Mesothelial cell of epicardium (in vitro differentiated cells): ENCODE measurements around the gene SCP2. TPM values are rescaled to one million over a fixed set of nuclear protein-coding genes. Genes with fewer than 3 reads are reported as not detected.

Experiments
- DNase-seq, 2 experiments: peaks; one replicate each; pipeline ENCODE4 v3.0.0; 2021; ENCODE audit warnings: low spot score in 2 of 2; ENCODE audit not compliant: unreplicated experiment in 2 of 2
- H3K27ac Mint-ChIP-seq: 2 replicates; pipeline ENCODE4 v1.8.0; 2021; ENCODE audit warnings: mixed read lengths
- H3K27me3 Mint-ChIP-seq: 2 replicates; pipeline ENCODE4 v1.8.0; 2021; ENCODE audit warnings: low read depth, mixed read lengths
- H3K36me3 Mint-ChIP-seq: 2 replicates; pipeline ENCODE4 v1.8.0; 2021; ENCODE audit warnings: mixed read lengths
- H3K4me1 Mint-ChIP-seq: 2 replicates; pipeline ENCODE4 v1.8.0; 2021; ENCODE audit warnings: mixed read lengths
- H3K4me3 Mint-ChIP-seq: 2 replicates; pipeline ENCODE4 v1.8.0; 2021; ENCODE audit warnings: mild to moderate bottlenecking, moderate library complexity, mixed read lengths
- H3K9me3 Mint-ChIP-seq: 2 replicates; pipeline ENCODE4 v1.8.0; 2021; ENCODE audit warnings: mixed read lengths
- CTCF ChIP-seq: fragments of 200-600 bp; sonication (generic); IDR thresholded peaks from one replicate; pipeline ENCODE4 v1.5.0; 2021; ENCODE audit warnings: antibody characterized with exemption; ENCODE audit not compliant: unreplicated experiment
- total RNA-seq: library from RNA; stranded (reverse); gene quantifications from 3 replicates; pipeline ENCODE4 v1.2.1, GENCODE V29; 2021

SCP2 gene
- total RNA-seq, 1 donor from 2014 or later: 55.8 TPM

GRCh38 chr1:53087332-53088285, 160.5 kb downstream of the SCP2 start:
- no peak for TF ChIP-seq CTCF
- no peaks in the 10 kb centered on the region for H3K9me3 Mint-ChIP-seq
- H3K27ac Mint-ChIP-seq: no peak overlapping the region
- no peak overlapping the region for H3K4me3 Mint-ChIP-seq
- no peak for DNase-seq
- H3K4me1 Mint-ChIP-seq: peaks cover 8% of the 10 kb centered on the region
- no peaks in the 10 kb centered on the region for H3K36me3 Mint-ChIP-seq
- no peaks in the 10 kb centered on the region for H3K27me3 Mint-ChIP-seq

GRCh38 chr1:53088616-53089300, 161.7 kb downstream of the SCP2 start:
- TF ChIP-seq CTCF: no peak
- no peak for DNase-seq
- Mint-ChIP-seq H3K4me1 (no peaks in the 10 kb centered on the region), H3K27ac (no peak overlapping the region), H3K36me3 (no peaks in the 10 kb centered on the region), H3K4me3 (no peak overlapping the region), H3K9me3 (no peaks in the 10 kb centered on the region), H3K27me3 (no peaks in the 10 kb centered on the region)

- no peaks in the 10 kb centered on the region for H3K27me3 Mint-ChIP-seq
- no peaks in the 10 kb centered on the region for H3K4me1 Mint-ChIP-seq
- no peak for TF ChIP-seq CTCF
- DNase-seq: no peak
- H3K9me3 Mint-ChIP-seq: no peaks in the 10 kb centered on the region
- no peaks in the 10 kb centered on the region for H3K36me3 Mint-ChIP-seq
- H3K4me3 Mint-ChIP-seq: no peak overlapping the region
- no peak overlapping the region for H3K27ac Mint-ChIP-seq
These were observed 162.6 kb downstream of the SCP2 start for GRCh38 chr1:53089478-53090226.

- H3K36me3 Mint-ChIP-seq: no peaks in the 10 kb centered on the region
- no peak for TF ChIP-seq CTCF
- no peak for DNase-seq
- H3K27ac Mint-ChIP-seq: no peak overlapping the region
- H3K9me3 Mint-ChIP-seq: no peaks in the 10 kb centered on the region
- H3K27me3 Mint-ChIP-seq: no peaks in the 10 kb centered on the region
- H3K4me3 Mint-ChIP-seq: no peak overlapping the region
- no peaks in the 10 kb centered on the region for H3K4me1 Mint-ChIP-seq
These were observed 163.4 kb downstream of the SCP2 start for GRCh38 chr1:53090227-53091147.
